ENCODE data around the gene CD58. TPM values are rescaled to one million over a fixed set of nuclear protein-coding genes. Genes with fewer than 3 reads are reported as not detected.
A peak's percentile ranks its signal among the peaks of the same experiment; 100 is the strongest.

Gene CD58
- total and polyA plus RNA-seq, 9 of the 15 experiments (the other 6 are each of a cell fraction or from before 2014, with no cell fraction given) = 18.1 to 113 (median 37.4) TPM

DNA sequence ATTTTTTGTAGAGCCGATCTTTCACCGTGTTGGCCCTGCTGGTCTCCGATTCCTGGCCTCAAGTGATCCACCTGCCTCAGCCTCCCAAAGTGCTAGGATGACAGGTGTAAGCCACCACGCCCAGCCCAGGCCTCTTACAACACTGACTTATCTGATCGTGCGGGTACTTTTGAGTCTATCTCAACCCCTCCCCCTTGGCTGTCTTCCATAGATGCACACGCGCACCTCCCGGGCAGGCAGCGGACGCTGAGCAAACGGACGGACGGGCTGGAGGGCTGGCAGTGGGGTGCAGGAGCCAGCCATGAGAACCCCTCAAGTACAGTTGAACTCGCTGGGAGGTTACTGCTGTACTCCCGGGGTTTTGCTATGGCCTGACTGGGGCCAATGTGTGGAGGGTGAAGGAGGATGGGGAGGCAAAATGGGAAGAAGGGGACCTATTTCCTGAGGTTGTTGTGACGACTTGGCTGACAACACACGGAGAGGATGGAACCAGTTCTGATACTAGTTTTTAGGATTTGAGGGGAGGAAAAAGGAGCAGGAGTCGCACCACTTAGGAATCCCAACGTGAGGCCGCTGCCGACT lies 959 bp downstream of the CD58 start (continued):
- TF ChIP-seq MGA (IDR thresholded peaks at IDR 0.05) (peak; percentile 52), SPI1 (IDR thresholded peaks at IDR 0.05; ENCODE audit: borderline replicate concordance, low read depth, low read length) (no peak), TGIF2 (CRISPR knock-in tag; IDR thresholded peaks at IDR 0.05) (no peak), HLTF (IDR thresholded peaks at IDR 0.05) (no peak), ZNF224 (CRISPR knock-in tag; IDR thresholded peaks at IDR 0.05) (0 out of 2 replicates have a peak, but pooled peaks have one; percentile 58), ADNP (tag; IDR thresholded peaks at IDR 0.05) (no peak), KDM5B (IDR thresholded peaks at IDR 0.05; ENCODE audit: insufficient replicate concordance, low read depth, low read length) (no peak), STAT5B (CRISPR knock-in tag; IDR thresholded peaks at IDR 0.05) (no peak), AFF1 (IDR thresholded peaks at IDR 0.05; ENCODE audit: low read depth in 1 of 2, partially characterized antibody in 2 of 2) (no peak), FOXK1 (CRISPR knock-in tag; IDR thresholded peaks at IDR 0.05; ENCODE audit: borderline replicate concordance) (0 out of 2 replicates have a peak, but pooled peaks have one; percentile 16)
